GM12801 (cell line): ENCODE data around the gene GREB1L.

Experiments
- CTCF ChIP-seq: IDR thresholded peaks from one replicate; pipeline ENCODE4 v1.5.1; 2011; ENCODE audit warnings: control low read depth; ENCODE audit not compliant: insufficient read length; ENCODE audit errors: extremely low read depth

Gene GREB1L

GRCh38 chr18:21452276-21452780, 210.3 kb downstream of the GREB1L start:
- TF ChIP-seq CTCF, result no peak

- no peak for TF ChIP-seq CTCF
Observed at GRCh38 chr18:21452796-21453510, 210.9 kb downstream of the GREB1L start.

- TF ChIP-seq CTCF, result no peak
Observed at GRCh38 chr18:21453511-21453901, 211.5 kb downstream of the GREB1L start.

GRCh38 chr18:21454725-21455124, 212.7 kb downstream of the GREB1L start:
- TF ChIP-seq CTCF, result no peak

GRCh38 chr18:21456428-21457178, 214.6 kb downstream of the GREB1L start:
- no peak for TF ChIP-seq CTCF

GRCh38 chr18:21457179-21457535, 215.1 kb downstream of the GREB1L start:
- no peak for TF ChIP-seq CTCF

GRCh38 chr18:21458310-21458709, 216.3 kb downstream of the GREB1L start:
- TF ChIP-seq CTCF, result no peak
